ENCODE measurements around the gene CEP68.
"Not testable (repeated sequence)": the region's sequence is repeated elsewhere in the genome, so short reads cannot be mapped to it uniquely, and the experiment has no call there.

Gene CEP68

GRCh38 chr2:65030476-65031332 lies 25.5 kb upstream of the CEP68 start:
- no peak for DNase-seq (ENCODE audit: low spot score)

- no peak for DNase-seq (ENCODE audit: low spot score)
Observed at GRCh38 chr2:65031341-65032018, 24.7 kb upstream of the CEP68 start.

GRCh38 chr2:65032019-65032975 lies 23.9 kb upstream of the CEP68 start:
- no peak for DNase-seq (ENCODE audit: low spot score)

- DNase-seq (ENCODE audit: low spot score) = no peak
Observed at GRCh38 chr2:65033178-65033577, 23.0 kb upstream of the CEP68 start.

- not testable (repeated sequence) for DNase-seq (ENCODE audit: low spot score)
Observed at GRCh38 chr2:65033667-65034066, 22.5 kb upstream of the CEP68 start.

- DNase-seq (ENCODE audit: low spot score) = no peak
Observed at GRCh38 chr2:65035351-65035943, 20.8 kb upstream of the CEP68 start.

GRCh38 chr2:65037178-65037577 lies 19.0 kb upstream of the CEP68 start:
- DNase-seq (ENCODE audit: low spot score) = no peak

- DNase-seq (ENCODE audit: low spot score) = no peak
Observed at GRCh38 chr2:65039640-65040039, 16.6 kb upstream of the CEP68 start.

GRCh38 chr2:65040400-65041261 lies 15.6 kb upstream of the CEP68 start:
- peak; percentile 79 for DNase-seq (ENCODE audit: low spot score)

GRCh38 chr2:65043001-65043400 lies 13.2 kb upstream of the CEP68 start:
- no peak for DNase-seq (ENCODE audit: low spot score)

GRCh38 chr2:65044097-65044735 lies 12.0 kb upstream of the CEP68 start:
- DNase-seq (ENCODE audit: low spot score) = no peak

- DNase-seq (ENCODE audit: low spot score) = peak; percentile 80
Observed at GRCh38 chr2:65045651-65046050, 10.6 kb upstream of the CEP68 start.

GRCh38 chr2:65046633-65047407 lies 9.4 kb upstream of the CEP68 start:
- no peak for DNase-seq (ENCODE audit: low spot score)

GRCh38 chr2:65049010-65049639 lies 7.1 kb upstream of the CEP68 start:
- DNase-seq (ENCODE audit: low spot score) = peak; percentile 57

GRCh38 chr2:65050931-65051330 lies 5.3 kb upstream of the CEP68 start:
- DNase-seq (ENCODE audit: low spot score) = peak; percentile 32

GRCh38 chr2:65053199-65053598 lies 3.0 kb upstream of the CEP68 start:
- no peak for DNase-seq (ENCODE audit: low spot score)

- no peak for DNase-seq (ENCODE audit: low spot score)
Observed at GRCh38 chr2:65054749-65055421, 1.3 kb upstream of the CEP68 start.

GRCh38 chr2:65055422-65056214 lies 598 bp upstream of the CEP68 start:
- no peak for DNase-seq (ENCODE audit: low spot score)

Data from kidney tubule cell (primary cell).